SK-N-SH (cell line): Measurements from ENCODE around the gene C11orf71.

Experiments used
- EP300 ChIP-seq, 2 experiments: IDR thresholded peaks; 2 replicates each; pipeline versions ENCODE4 v1.4.0 to v1.6.1; 2012; ENCODE audit warnings: borderline replicate concordance in 1 of 2, low read depth in 1 of 2, low read length in 1 of 2
- POLR2AphosphoS5 ChIP-seq: IDR thresholded peaks from 2 replicates; pipeline ENCODE4 v1.6.1; 2012; ENCODE audit warnings: low read depth, low read length
- RAD21 ChIP-seq: IDR thresholded peaks from 2 replicates; pipeline ENCODE4 v1.6.1; 2012; ENCODE audit warnings: mild to moderate bottlenecking, low read length
- SMC3 ChIP-seq: IDR thresholded peaks from 2 replicates; pipeline ENCODE4 v1.6.1; 2012; ENCODE audit warnings: low read depth, low read length, improper control_type of control experiment
- TF ChIP-seq, protein P1 (sequence below): fragments of 200-600 bp; sonication (generic); IDR thresholded peaks from 2 replicates; pipeline ENCODE4 v1.6.1; 2017; ENCODE audit warnings: antibody characterized with exemption, mild to moderate bottlenecking, moderate library complexity
- TF ChIP-seq, protein P2 (sequence below): IDR thresholded peaks from 2 replicates; pipeline ENCODE4 v1.4.0; 2012; ENCODE audit warnings: low read depth

DNA sequence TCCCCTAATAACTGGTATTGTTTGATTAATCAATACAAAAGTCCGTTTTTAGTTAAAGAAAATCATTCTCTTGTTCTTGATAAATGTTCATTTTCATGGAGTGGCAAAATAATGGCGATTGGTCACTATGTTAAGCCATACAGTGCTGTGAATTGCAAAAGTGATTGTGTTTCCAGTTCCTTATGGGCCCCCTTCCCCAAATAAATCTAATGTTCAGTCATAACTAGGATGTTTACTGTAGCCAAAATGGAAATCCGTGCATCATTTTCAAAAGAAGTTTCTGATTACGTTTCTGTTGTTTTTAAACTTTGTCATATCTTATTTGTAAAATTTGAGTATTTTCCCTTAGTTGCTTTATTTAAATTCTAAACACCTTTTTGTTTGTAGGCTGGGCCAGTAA is 1.0 kb upstream of the C11orf71 start:
- TF ChIP-seq RAD21 (no peak), EP300 (IDR thresholded peaks at IDR 0.05; ENCODE audit: borderline replicate concordance in 1 of 2, low read depth in 1 of 2, low read length in 1 of 2) (no peak), SMC3 (no peak), POLR2AphosphoS5 (no peak)
- TF ChIP-seq, protein P1, sequence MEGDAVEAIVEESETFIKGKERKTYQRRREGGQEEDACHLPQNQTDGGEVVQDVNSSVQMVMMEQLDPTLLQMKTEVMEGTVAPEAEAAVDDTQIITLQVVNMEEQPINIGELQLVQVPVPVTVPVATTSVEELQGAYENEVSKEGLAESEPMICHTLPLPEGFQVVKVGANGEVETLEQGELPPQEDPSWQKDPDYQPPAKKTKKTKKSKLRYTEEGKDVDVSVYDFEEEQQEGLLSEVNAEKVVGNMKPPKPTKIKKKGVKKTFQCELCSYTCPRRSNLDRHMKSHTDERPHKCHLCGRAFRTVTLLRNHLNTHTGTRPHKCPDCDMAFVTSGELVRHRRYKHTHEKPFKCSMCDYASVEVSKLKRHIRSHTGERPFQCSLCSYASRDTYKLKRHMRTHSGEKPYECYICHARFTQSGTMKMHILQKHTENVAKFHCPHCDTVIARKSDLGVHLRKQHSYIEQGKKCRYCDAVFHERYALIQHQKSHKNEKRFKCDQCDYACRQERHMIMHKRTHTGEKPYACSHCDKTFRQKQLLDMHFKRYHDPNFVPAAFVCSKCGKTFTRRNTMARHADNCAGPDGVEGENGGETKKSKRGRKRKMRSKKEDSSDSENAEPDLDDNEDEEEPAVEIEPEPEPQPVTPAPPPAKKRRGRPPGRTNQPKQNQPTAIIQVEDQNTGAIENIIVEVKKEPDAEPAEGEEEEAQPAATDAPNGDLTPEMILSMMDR, result no peak
- TF ChIP-seq, protein P2, sequence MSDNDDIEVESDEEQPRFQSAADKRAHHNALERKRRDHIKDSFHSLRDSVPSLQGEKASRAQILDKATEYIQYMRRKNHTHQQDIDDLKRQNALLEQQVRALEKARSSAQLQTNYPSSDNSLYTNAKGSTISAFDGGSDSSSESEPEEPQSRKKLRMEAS, result no peak
